Trophoblast cell (in vitro differentiated cells and primary cell): ENCODE results near the gene KRTAP27-1.

Source experiments
- DNase-seq, 2 donors: peaks; one replicate each; pipeline ENCODE4 v3.0.0-alpha.2; 2016
- H2AFZ ChIP-seq: 2 replicates; pipeline ENCODE4 v1.6.1; 2013; ENCODE audit warnings: low read length, moderate library complexity, mild to moderate bottlenecking; ENCODE audit not compliant: insufficient read depth, poor library complexity
- H2AK5ac ChIP-seq: 2 replicates; pipeline ENCODE4 v1.6.1; 2013; ENCODE audit warnings: mild to moderate bottlenecking, low read length
- H2BK120ac ChIP-seq: 2 replicates; pipeline ENCODE4 v1.6.1; 2013; ENCODE audit warnings: low read length, mild to moderate bottlenecking, moderate library complexity; ENCODE audit not compliant: insufficient read depth, poor library complexity
- H2BK12ac ChIP-seq: 2 replicates; pipeline ENCODE4 v1.6.1; 2013; ENCODE audit warnings: mild to moderate bottlenecking, low read length, moderate library complexity
- H2BK5ac ChIP-seq: 2 replicates; pipeline ENCODE4 v1.6.1; 2013; ENCODE audit warnings: low read length, low read depth, moderate library complexity, mild to moderate bottlenecking; ENCODE audit not compliant: poor library complexity
- H3K14ac ChIP-seq: 2 replicates; pipeline ENCODE4 v1.6.1; 2013; ENCODE audit warnings: mild to moderate bottlenecking, low read length
- H3K18ac ChIP-seq: 2 replicates; pipeline ENCODE4 v1.6.1; 2013; ENCODE audit warnings: mild to moderate bottlenecking, low read length
- H3K23ac ChIP-seq: 2 replicates; pipeline ENCODE4 v1.6.1; 2013; ENCODE audit warnings: low read length
- H3K27ac ChIP-seq: 2 replicates; pipeline ENCODE4 v1.5.1; 2013; ENCODE audit warnings: low read depth, mild to moderate bottlenecking, inconsistent platforms, low read length, moderate library complexity
- H3K27me3 ChIP-seq: 2 replicates; pipeline ENCODE4 v1.6.1; 2013; ENCODE audit warnings: inconsistent platforms, mild to moderate bottlenecking, low read length, moderate library complexity; ENCODE audit not compliant: insufficient read depth
- H3K36me3 ChIP-seq, 2 experiments: 1 replicate in 1 of 2; 2 replicates in 1 of 2; pipeline ENCODE4 v1.6.1; 2013; ENCODE audit warnings: low read length in 2 of 2, mild to moderate bottlenecking in 2 of 2, moderate library complexity in 1 of 2; ENCODE audit not compliant: insufficient read depth in 2 of 2, control insufficient read depth in 1 of 2
- H3K4ac ChIP-seq: 2 replicates; pipeline ENCODE4 v1.6.1; 2013; ENCODE audit warnings: low read depth, mild to moderate bottlenecking, low read length, moderate library complexity
- H3K4me1 ChIP-seq, 2 experiments: 1 replicate in 1 of 2; 2 replicates in 1 of 2; pipeline ENCODE4 v1.6.1; 2013; ENCODE audit warnings: low read length in 2 of 2, mild to moderate bottlenecking in 2 of 2, moderate library complexity in 1 of 2; ENCODE audit not compliant: insufficient read depth in 2 of 2, control insufficient read depth in 1 of 2
- H3K4me2 ChIP-seq: 2 replicates; pipeline ENCODE4 v1.6.1; 2013; ENCODE audit warnings: inconsistent platforms, mild to moderate bottlenecking, low read length, moderate library complexity
- H3K4me3 ChIP-seq: 2 replicates; pipeline ENCODE4 v1.5.1; 2013; ENCODE audit warnings: mild to moderate bottlenecking, low read depth, low read length, inconsistent platforms
- H3K79me1 ChIP-seq: one replicate; pipeline ENCODE4 v1.6.1; 2013; ENCODE audit warnings: low read length
- H3K79me2 ChIP-seq: 2 replicates; pipeline ENCODE4 v1.6.1; 2013; ENCODE audit warnings: low read length, mild to moderate bottlenecking; ENCODE audit not compliant: control insufficient read depth, insufficient read depth, poor library complexity
- H3K9ac ChIP-seq: 2 replicates; pipeline ENCODE4 v1.6.1; 2013; ENCODE audit warnings: mild to moderate bottlenecking, low read length
- H3K9me3 ChIP-seq: 2 replicates; pipeline ENCODE4 v1.6.1; 2013; ENCODE audit warnings: low read depth, mild to moderate bottlenecking, control low read depth, inconsistent platforms, low read length; ENCODE audit not compliant: insufficient read depth
- H4K12ac ChIP-seq: 2 replicates; pipeline ENCODE4 v1.6.1; 2013; ENCODE audit warnings: low read depth, mild to moderate bottlenecking, low read length, moderate library complexity
- H4K8ac ChIP-seq: 2 replicates; pipeline ENCODE4 v1.6.1; 2013; ENCODE audit warnings: low read depth, mild to moderate bottlenecking, low read length, moderate library complexity
- H4K91ac ChIP-seq: one replicate; pipeline ENCODE4 v1.6.1; 2013; ENCODE audit warnings: low read depth, mild to moderate bottlenecking, low read length, moderate library complexity
- WGBS: extraction: QIAGEN DNeasy Blood & Tissue Kit; methylation state at CpG from one replicate; pipeline ENCODE4 v1.1.7; 2013; ENCODE audit warnings: missing lambda C conversion rate; ENCODE audit not compliant: insufficient read length, insufficient coverage; ENCODE audit errors: extremely low coverage; 5-methylcytosine and 5-hydroxymethylcytosine counted together

Gene KRTAP27-1

DNA sequence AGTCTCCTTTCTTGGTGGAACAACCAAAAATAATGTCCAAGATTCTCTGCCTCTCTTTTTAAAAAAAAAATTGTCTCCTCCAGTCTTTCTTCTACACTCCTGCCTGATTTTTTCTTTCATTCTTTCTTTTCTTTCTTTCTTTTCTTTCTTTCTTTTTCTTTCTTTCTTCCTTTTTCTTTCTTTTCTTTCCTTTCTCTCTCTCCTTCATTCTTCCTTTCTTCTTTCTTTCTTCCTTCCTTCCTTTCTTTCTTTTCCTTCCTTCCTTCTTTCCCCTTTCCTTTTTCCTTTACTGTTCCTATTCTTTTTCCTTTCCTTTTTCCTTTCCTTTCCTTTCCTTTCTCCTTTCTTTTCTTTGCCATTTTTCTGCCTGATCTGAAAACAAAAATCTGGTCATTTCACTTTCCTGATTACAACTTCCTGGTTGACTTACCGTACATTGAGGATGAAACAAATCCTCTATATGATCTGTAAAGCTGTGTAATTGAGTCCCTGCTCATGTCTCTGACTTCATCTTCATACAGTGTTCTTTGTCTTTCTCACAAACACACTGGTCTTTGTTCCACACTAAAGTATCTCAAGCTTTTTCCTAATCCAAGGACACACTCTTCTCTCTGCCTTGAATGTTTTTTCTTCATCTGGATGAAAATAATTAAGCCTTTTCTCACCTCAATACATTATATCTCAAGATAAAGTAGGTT, 17.0 kb upstream of the KRTAP27-1 start:
- H4K91ac ChIP-seq, result no peak overlapping the region
- no peak for DNase-seq
- no peak overlapping the region for H2BK5ac ChIP-seq
- no peak overlapping the region for H3K4me3 ChIP-seq
- WGBS, result no CpG with 5 or more reads among the region's 1 CpG
- H3K9me3 ChIP-seq, result no peaks in the 10 kb centered on the region
- H2BK120ac ChIP-seq, result no peak overlapping the region
- H3K36me3 ChIP-seq, result no peaks in the 10 kb centered on the region
- H3K4me2 ChIP-seq, result no peak overlapping the region
- no peak overlapping the region for H3K23ac ChIP-seq
- no peak overlapping the region for H2AK5ac ChIP-seq
- no peak overlapping the region for H3K4ac ChIP-seq
- H3K79me1 ChIP-seq, result no peaks in the 10 kb centered on the region
- no peak overlapping the region for H4K8ac ChIP-seq
- no peak overlapping the region for H3K14ac ChIP-seq
- H2BK12ac ChIP-seq, result no peak overlapping the region
- no peak overlapping the region for H4K12ac ChIP-seq
- H2AFZ ChIP-seq, result no peak overlapping the region
- H3K4me1 ChIP-seq, result no peaks in the 10 kb centered on the region
- no peak overlapping the region for H3K9ac ChIP-seq
- H3K27ac ChIP-seq, result no peak overlapping the region
- H3K27me3 ChIP-seq, result no peaks in the 10 kb centered on the region
- no peaks in the 10 kb centered on the region for H3K79me2 ChIP-seq
- no peak overlapping the region for H3K18ac ChIP-seq

DNA sequence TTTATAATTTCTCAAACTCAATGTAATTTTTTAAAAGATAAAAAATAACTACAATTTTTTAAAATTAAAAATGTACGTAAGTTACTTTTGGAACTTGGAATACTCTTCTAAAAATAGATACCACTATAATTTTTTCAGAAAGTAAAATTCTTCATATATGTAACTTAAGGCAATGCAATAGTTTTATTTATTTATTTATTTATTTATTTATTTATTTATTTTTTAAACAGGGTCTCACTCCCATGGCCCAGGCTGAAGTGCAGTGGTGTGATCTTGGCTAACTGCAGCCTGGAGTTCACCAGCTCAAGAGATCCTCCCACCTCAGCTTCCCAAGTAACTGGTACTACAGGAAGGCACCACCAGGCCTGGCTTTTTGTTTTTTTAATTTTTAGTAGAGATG, 14.0 kb upstream of the KRTAP27-1 start:
- DNase-seq, result no peak
- no peak overlapping the region for H4K12ac ChIP-seq
- no peaks in the 10 kb centered on the region for H3K79me2 ChIP-seq
- H4K91ac ChIP-seq, result no peak overlapping the region
- no peak overlapping the region for H3K14ac ChIP-seq
- no peak overlapping the region for H3K18ac ChIP-seq
- no peak overlapping the region for H3K4me2 ChIP-seq
- H2AFZ ChIP-seq, result no peak overlapping the region
- H3K27ac ChIP-seq, result no peak overlapping the region
- no peaks in the 10 kb centered on the region for H3K36me3 ChIP-seq
- no peak overlapping the region for H3K4me3 ChIP-seq
- no peak overlapping the region for H4K8ac ChIP-seq
- no peak overlapping the region for H2BK12ac ChIP-seq
- no peaks in the 10 kb centered on the region for H3K79me1 ChIP-seq
- no peak overlapping the region for H2AK5ac ChIP-seq
- no peaks in the 10 kb centered on the region for H3K27me3 ChIP-seq
- no peak overlapping the region for H3K9ac ChIP-seq
- no peaks in the 10 kb centered on the region for H3K9me3 ChIP-seq
- H2BK5ac ChIP-seq, result no peak overlapping the region
- no peaks in the 10 kb centered on the region for H3K4me1 ChIP-seq
- no peak overlapping the region for H2BK120ac ChIP-seq
- WGBS, result no CpG with 5 or more reads among the region's 1 CpG
- H3K4ac ChIP-seq, result no peak overlapping the region
- no peak overlapping the region for H3K23ac ChIP-seq

GRCh38 chr21:30349572-30349971, 12.1 kb upstream of the KRTAP27-1 start:
- H3K18ac ChIP-seq, result no peak overlapping the region
- no peak overlapping the region for H2AFZ ChIP-seq
- H3K36me3 ChIP-seq, result no peaks in the 10 kb centered on the region
- H4K91ac ChIP-seq, result no peak overlapping the region
- no peaks in the 10 kb centered on the region for H3K27me3 ChIP-seq
- no peak for DNase-seq
- no peaks in the 10 kb centered on the region for H3K79me2 ChIP-seq
- H3K27ac ChIP-seq, result no peak overlapping the region
- H3K9ac ChIP-seq, result no peak overlapping the region
- no peaks in the 10 kb centered on the region for H3K9me3 ChIP-seq
- H2AK5ac ChIP-seq, result no peak overlapping the region
- no peak overlapping the region for H3K4me2 ChIP-seq
- H3K4me1 ChIP-seq, result no peaks in the 10 kb centered on the region
- H3K4ac ChIP-seq, result no peak overlapping the region
- H3K79me1 ChIP-seq, result no peaks in the 10 kb centered on the region
- no peak overlapping the region for H3K23ac ChIP-seq
- no peak overlapping the region for H3K14ac ChIP-seq
- no CpG with 5 or more reads among the region's 3 CpGs for WGBS
- H4K12ac ChIP-seq, result no peak overlapping the region
- H2BK5ac ChIP-seq, result no peak overlapping the region
- no peak overlapping the region for H3K4me3 ChIP-seq
- no peak overlapping the region for H4K8ac ChIP-seq
- H2BK120ac ChIP-seq, result no peak overlapping the region
- no peak overlapping the region for H2BK12ac ChIP-seq

DNA sequence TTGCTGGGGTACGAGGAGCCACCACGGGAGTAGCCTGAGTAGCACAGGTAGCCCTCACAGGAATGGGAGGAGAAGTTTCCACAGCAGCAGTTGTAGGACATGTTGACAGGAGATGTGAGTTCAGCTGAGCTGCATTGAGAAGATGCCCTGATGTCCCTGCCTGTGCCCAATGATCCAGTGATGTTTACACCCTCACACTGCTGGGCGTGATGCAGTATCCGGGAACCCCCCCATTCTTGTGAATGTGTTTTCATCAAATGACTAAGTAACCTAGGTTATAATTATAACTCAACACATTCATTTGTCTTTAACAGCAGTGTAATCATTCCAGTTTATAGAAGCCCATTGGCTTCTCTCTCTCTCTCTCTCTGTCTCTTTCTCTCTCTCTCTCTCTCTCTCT, 11.0 kb upstream of the KRTAP27-1 start, which contains the start of gene KRTAP23-1:
Gene KRTAP23-1, minus strand, starts transcription at position 101 of the 400 bp plus-strand sequence. Its CDS starts 0 bp downstream, at position 101.
- H3K23ac ChIP-seq, result no peak within 1 kb of the TSS
- WGBS, result no CpG with 5 or more reads among the region's 4 CpGs

More for the DNA sequence above, 11.0 kb upstream of the KRTAP27-1 start, which contains the start of gene KRTAP23-1:
- no peaks in the 10 kb centered on the region for H3K79me2 ChIP-seq
- no peaks in the 10 kb centered on the region for H3K36me3 ChIP-seq
- H3K4me1 ChIP-seq, result no peaks in the 10 kb centered on the region
- H3K14ac ChIP-seq, result no peak within 1 kb of the TSS
- no peak within 1 kb of the TSS for H2BK5ac ChIP-seq
- no peak within 1 kb of the TSS for H3K27ac ChIP-seq
- no peak within 1 kb of the TSS for H4K91ac ChIP-seq
- H3K18ac ChIP-seq, result no peak within 1 kb of the TSS
- H2BK12ac ChIP-seq, result no peak within 1 kb of the TSS
- no peak within 1 kb of the TSS for H4K12ac ChIP-seq
- H3K9ac ChIP-seq, result no peak within 1 kb of the TSS
- H3K79me1 ChIP-seq, result no peaks in the 10 kb centered on the region
- H2AFZ ChIP-seq, result no peak within 1 kb of the TSS
- no peak for DNase-seq
- H3K4me2 ChIP-seq, result no peak within 1 kb of the TSS
- H2AK5ac ChIP-seq, result no peak within 1 kb of the TSS
- H3K4ac ChIP-seq, result no peak within 1 kb of the TSS
- H4K8ac ChIP-seq, result no peak within 1 kb of the TSS
- no peaks in the 10 kb centered on the region for H3K9me3 ChIP-seq
- no peak within 1 kb of the TSS for H2BK120ac ChIP-seq
- H3K27me3 ChIP-seq, result no peaks in the 10 kb centered on the region
- H3K4me3 ChIP-seq, result no peak within 1 kb of the TSS
